NB4 (cell line): ENCODE data around the gene IFNA17.
A peak's percentile ranks its signal among the peaks of the same experiment; 100 is the strongest.
"Not testable (repeated sequence)": the region's sequence is repeated elsewhere in the genome, so short reads cannot be mapped to it uniquely, and the experiment has no call there.

ENCODE experiments used
- CTCF ChIP-seq: IDR thresholded peaks from one replicate; pipeline ENCODE4 v1.5.1; 2012; ENCODE audit warnings: low read depth, low read length
- POLR2A ChIP-seq: IDR thresholded peaks from 2 replicates; pipeline ENCODE4 v1.6.1; 2011; ENCODE audit warnings: mild to moderate bottlenecking; ENCODE audit not compliant: insufficient read length; ENCODE audit errors: extremely low read depth

GRCh38 chr9:21194867-21195776 is 32.9 kb downstream of the IFNA17 start:
- TF ChIP-seq CTCF, result peak; percentile 85
- not testable (repeated sequence) for TF ChIP-seq POLR2A
